Prostate gland (tissue), 2 donors: Measurements from ENCODE around the gene CARD9.

Experiments used
- POLR2A ChIP-seq: fragments of 450-650 bp; IDR thresholded peaks from one replicate; pipeline ENCODE4 v1.6.1; 2016; ENCODE audit warnings: antibody characterized with exemption, mild to moderate bottlenecking
- POLR2AphosphoS5 ChIP-seq: sonication (generic); formaldehyde crosslinking; IDR thresholded peaks from one replicate; pipeline ENCODE4 v1.6.1; 2017; ENCODE audit warnings: antibody characterized with exemption
- TF ChIP-seq, protein P1 (sequence below), 4 experiments: fragments of 200-600 bp in 2 of 4; fragments of 450-650 bp in 2 of 4; sonication (generic) in 2 of 4; IDR thresholded peaks; 1 replicate in 3 of 4; 2 replicates in 1 of 4; pipeline ENCODE4 v1.5.1; 2016 to 2019; ENCODE audit warnings: antibody characterized with exemption in 4 of 4, mild to moderate bottlenecking in 2 of 4, moderate library complexity in 2 of 4

- TF ChIP-seq, protein P1, sequence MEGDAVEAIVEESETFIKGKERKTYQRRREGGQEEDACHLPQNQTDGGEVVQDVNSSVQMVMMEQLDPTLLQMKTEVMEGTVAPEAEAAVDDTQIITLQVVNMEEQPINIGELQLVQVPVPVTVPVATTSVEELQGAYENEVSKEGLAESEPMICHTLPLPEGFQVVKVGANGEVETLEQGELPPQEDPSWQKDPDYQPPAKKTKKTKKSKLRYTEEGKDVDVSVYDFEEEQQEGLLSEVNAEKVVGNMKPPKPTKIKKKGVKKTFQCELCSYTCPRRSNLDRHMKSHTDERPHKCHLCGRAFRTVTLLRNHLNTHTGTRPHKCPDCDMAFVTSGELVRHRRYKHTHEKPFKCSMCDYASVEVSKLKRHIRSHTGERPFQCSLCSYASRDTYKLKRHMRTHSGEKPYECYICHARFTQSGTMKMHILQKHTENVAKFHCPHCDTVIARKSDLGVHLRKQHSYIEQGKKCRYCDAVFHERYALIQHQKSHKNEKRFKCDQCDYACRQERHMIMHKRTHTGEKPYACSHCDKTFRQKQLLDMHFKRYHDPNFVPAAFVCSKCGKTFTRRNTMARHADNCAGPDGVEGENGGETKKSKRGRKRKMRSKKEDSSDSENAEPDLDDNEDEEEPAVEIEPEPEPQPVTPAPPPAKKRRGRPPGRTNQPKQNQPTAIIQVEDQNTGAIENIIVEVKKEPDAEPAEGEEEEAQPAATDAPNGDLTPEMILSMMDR (IDR thresholded peaks at IDR 0.05) = no peak
- TF ChIP-seq POLR2AphosphoS5 (no peak), POLR2A (no peak)
These were observed 5.9 kb downstream of the CARD9 start for GRCh38 chr9:136367296-136368145.
